Activated B cell treated with CpG ODN at 0.5 μM for 24 hours (primary cell): ENCODE results near the gene KLHL34. TPM values are rescaled to one million over a fixed set of nuclear protein-coding genes. Genes with fewer than 3 reads are reported as not detected.

Experiments used
- ATAC-seq: fragments of 200-7000 bp; cut with Tn5 transposase; one replicate; pipeline ENCODE4 v1.10.0; 2021; ENCODE audit warnings: low read depth, mild to moderate bottlenecking, moderate library complexity
- CTCF ChIA-PET: fragments of 350-600 bp; sonication (Branson Sonifier 250); formaldehyde crosslinking; loops from one replicate; lab custom pipeline; 2021; ENCODE audit warnings: antibody characterized with exemption; lab: Charles Lee
- POLR2A ChIA-PET: fragments of 350-600 bp; sonication (Branson Sonifier 250); formaldehyde crosslinking; loops from one replicate; lab custom pipeline; 2021; ENCODE audit warnings: antibody characterized with exemption; lab: Charles Lee
- DNase-seq: peaks from one replicate; pipeline ENCODE4 v3.0.0; 2022
- H3K27ac Mint-ChIP-seq: one replicate; pipeline ENCODE4 v1.8.0; 2020; ENCODE audit warnings: mixed read lengths
- H3K27me3 Mint-ChIP-seq: one replicate; pipeline ENCODE4 v1.8.0; 2021; ENCODE audit warnings: mixed read lengths
- H3K36me3 Mint-ChIP-seq: one replicate; pipeline ENCODE4 v1.8.0; 2021; ENCODE audit warnings: low read depth, mixed read lengths
- H3K4me1 Mint-ChIP-seq: one replicate; pipeline ENCODE4 v1.8.0; 2021; ENCODE audit warnings: mixed read lengths
- H3K4me3 Mint-ChIP-seq: one replicate; pipeline ENCODE4 v1.8.0; 2020; ENCODE audit warnings: mild to moderate bottlenecking, mixed read lengths
- H3K9me3 Mint-ChIP-seq: one replicate; pipeline ENCODE4 v1.8.0; 2020; ENCODE audit warnings: mixed read lengths
- intact Hi-C: fragments of 100-400 bp; cut with micrococcal nuclease; formaldehyde crosslinking; loops from one replicate; pipeline ENCODE4 v1.15.1; 2024
- total RNA-seq: library from RNA; stranded (reverse); gene quantifications from 2 replicates; pipeline ENCODE4 v1.2.3, GENCODE V29; 2022
- TF ChIP-seq, protein P1 (sequence below): fragments of 200-600 bp; IDR thresholded peaks from one replicate; pipeline ENCODE4 v1.8.0; 2022; ENCODE audit warnings: antibody characterized with exemption, mild to moderate bottlenecking

Gene KLHL34
- total RNA-seq, 1 donor from 2014 or later, result 0.58 TPM

DNA sequence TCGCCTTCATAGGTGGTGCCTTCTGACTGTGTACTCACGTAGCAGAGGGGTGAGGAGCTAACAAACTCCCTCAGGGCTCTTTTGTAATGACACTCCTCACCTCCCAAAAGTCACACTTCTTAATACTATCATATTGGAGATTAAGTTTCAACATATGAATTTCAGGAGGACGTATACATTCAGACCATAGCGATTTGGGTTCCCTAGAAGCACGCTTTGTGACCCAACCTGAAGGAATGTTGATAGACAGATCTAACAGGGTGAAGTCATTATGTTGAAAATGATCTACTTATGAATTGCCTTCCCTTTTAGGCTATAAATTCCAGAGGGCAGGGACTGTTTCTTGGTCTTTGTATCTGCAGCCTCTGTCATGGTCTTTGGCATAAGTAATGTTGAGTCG is 3.2 kb upstream of the KLHL34 start:
- Mint-ChIP-seq H3K4me3 (no peak overlapping the region), H3K27me3 (peaks cover 12% of the 10 kb centered on the region), H3K36me3 (no peaks in the 10 kb centered on the region), H3K27ac (no peak overlapping the region), H3K4me1 (peaks cover 5% of the 10 kb centered on the region), H3K9me3 (no peaks in the 10 kb centered on the region)
- intact Hi-C loops, result no loop called here
- ChIA-PET CTCF (no interaction called here), POLR2A (no interaction called here)
- no peak for DNase-seq
- ATAC-seq, result no peak
- TF ChIP-seq, protein P1, sequence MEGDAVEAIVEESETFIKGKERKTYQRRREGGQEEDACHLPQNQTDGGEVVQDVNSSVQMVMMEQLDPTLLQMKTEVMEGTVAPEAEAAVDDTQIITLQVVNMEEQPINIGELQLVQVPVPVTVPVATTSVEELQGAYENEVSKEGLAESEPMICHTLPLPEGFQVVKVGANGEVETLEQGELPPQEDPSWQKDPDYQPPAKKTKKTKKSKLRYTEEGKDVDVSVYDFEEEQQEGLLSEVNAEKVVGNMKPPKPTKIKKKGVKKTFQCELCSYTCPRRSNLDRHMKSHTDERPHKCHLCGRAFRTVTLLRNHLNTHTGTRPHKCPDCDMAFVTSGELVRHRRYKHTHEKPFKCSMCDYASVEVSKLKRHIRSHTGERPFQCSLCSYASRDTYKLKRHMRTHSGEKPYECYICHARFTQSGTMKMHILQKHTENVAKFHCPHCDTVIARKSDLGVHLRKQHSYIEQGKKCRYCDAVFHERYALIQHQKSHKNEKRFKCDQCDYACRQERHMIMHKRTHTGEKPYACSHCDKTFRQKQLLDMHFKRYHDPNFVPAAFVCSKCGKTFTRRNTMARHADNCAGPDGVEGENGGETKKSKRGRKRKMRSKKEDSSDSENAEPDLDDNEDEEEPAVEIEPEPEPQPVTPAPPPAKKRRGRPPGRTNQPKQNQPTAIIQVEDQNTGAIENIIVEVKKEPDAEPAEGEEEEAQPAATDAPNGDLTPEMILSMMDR, result no peak

DNA sequence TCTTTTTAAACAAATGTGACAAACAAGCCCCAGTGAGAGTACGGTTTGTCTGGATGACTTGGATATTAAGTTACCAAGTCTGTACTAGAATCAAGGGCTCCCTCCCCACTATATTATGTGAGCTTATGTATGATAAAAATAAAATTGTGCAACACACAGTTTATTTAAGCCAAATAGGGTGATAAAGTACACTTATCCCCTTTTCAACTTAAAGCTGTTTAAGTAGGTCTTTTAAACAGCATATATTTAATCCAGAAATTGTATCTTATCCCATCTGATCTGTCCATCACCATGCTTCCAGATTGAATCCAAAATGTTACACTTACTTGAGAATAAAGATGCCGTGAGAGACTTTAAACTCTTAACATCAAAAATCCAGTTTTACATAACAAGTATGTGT is 2.0 kb upstream of the KLHL34 start:
- no peaks in the 10 kb centered on the region for H3K9me3 Mint-ChIP-seq
- DNase-seq (no peak), ATAC-seq (no peak)
- no peak overlapping the region for H3K27ac Mint-ChIP-seq
- TF ChIP-seq, protein P1, result no peak
- ChIA-PET CTCF (no interaction called here), POLR2A (no interaction called here)
- H3K4me3 Mint-ChIP-seq, result no peak overlapping the region
- peaks cover 10% of the 10 kb centered on the region for H3K27me3 Mint-ChIP-seq
- intact Hi-C loops, result no loop called here
- H3K36me3 Mint-ChIP-seq, result no peaks in the 10 kb centered on the region
- H3K4me1 Mint-ChIP-seq, result peaks cover 10% of the 10 kb centered on the region

DNA sequence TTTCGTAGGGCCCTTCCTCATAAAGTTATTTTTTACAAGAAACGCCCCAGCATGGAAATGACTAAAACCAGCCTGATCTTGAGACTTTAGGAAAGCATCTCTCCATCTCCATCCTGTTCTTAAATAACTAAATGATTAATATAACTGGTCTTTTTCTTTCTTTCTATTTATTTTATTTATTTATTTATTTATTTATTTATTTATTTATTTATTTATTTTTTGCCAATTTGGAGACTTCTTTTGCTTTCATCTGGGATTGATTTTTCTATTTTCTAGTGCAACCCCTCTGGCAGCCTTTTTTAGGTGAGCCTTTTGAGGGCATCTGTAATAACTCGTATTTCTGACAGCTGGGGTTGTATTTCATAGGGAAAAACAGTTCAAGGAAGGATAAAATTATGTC is 1.2 kb upstream of the KLHL34 start:
- no peak overlapping the region for H3K27ac Mint-ChIP-seq

DNA sequence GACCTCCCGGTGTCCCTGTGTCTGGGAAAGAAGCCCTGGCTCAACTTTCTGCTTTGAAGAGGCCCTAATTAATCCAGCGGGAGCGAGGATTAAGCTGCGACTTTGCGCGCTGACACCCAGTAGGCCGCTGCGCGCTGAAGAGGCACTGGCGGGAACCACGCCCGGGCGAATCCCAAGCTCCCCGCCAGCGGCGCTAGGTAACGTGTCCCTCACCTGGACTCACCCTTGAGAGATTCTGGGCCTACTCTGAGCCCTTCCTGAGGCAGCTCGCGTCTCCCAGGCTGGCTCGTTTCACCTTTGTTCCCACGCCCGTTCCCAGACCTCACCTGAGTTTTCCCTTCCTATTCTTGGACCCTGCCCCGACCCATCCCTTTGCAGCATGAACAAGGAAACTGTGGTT is 616 bp upstream of the KLHL34 start:
- H3K9me3 Mint-ChIP-seq, result no peaks in the 10 kb centered on the region
- DNase-seq (no peak), ATAC-seq (no peak)
- no peak overlapping the region for H3K27ac Mint-ChIP-seq
- intact Hi-C loops, result no loop called here
- H3K4me3 Mint-ChIP-seq, result peak overlapping the region; percentile 46
- H3K4me1 Mint-ChIP-seq, result peaks cover 10% of the 10 kb centered on the region
- TF ChIP-seq, protein P1, result no peak
- peaks cover 10% of the 10 kb centered on the region for H3K27me3 Mint-ChIP-seq
- POLR2A ChIA-PET, result no interaction called here
- no peaks in the 10 kb centered on the region for H3K36me3 Mint-ChIP-seq
- CTCF ChIA-PET, result no interaction called here

More for the DNA sequence above, 1.2 kb upstream of the KLHL34 start:
- CTCF ChIA-PET, result no interaction called here
- no peak for DNase-seq
- POLR2A ChIA-PET, result no interaction called here
- intact Hi-C loops, result no loop called here
- Mint-ChIP-seq H3K36me3 (no peaks in the 10 kb centered on the region), H3K4me3 (peak overlapping the region; percentile 44), H3K9me3 (no peaks in the 10 kb centered on the region), H3K4me1 (peaks cover 10% of the 10 kb centered on the region), H3K27me3 (peaks cover 10% of the 10 kb centered on the region)
- TF ChIP-seq, protein P1, result no peak
- no peak for ATAC-seq

DNA sequence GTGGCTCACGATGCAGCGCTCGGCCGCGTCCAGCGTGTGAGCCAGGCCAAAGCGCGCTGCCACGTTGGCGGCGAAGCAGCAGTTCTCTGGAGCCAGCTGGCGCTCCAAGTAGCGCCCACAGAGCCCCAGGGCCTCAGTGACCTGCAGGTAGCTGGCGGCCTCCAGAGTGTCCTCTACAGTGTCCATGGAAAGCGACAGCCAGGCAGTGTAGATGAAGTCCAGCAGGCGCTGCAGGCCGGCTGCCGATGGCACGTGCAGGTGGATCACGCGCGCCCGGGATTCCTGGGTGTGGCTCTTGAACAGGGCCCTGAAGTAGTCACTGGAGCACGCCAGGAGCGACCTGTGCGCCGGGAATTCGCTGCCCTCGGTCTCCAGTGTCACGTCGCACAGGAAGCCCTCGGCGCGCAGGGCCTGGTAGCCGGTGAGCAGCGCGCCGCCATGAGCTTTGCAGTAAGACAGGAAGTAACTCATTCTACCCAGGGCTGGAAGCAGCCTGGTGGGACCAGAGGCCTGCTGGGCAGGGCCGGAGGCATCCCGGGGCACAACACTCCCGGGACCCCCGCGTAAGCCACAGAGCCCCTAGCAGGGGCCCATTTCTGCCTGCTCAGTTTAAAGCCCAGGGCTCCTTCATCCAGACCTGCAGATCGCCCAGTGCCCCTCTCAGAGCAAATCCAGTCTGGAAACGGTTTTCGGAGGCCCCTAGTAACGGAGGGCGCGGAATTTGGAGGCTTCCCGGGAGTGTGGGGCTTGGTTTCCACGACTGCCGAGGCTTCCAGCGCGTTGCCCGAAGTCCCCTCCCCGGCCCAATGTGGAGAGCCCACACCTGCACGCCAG is 595 bp downstream of the KLHL34 start:
- Mint-ChIP-seq H3K36me3 (no peaks in the 10 kb centered on the region), H3K9me3 (no peaks in the 10 kb centered on the region), H3K27me3 (peaks cover 10% of the 10 kb centered on the region), H3K4me1 (peaks cover 10% of the 10 kb centered on the region), H3K4me3 (peak overlapping the region; percentile 70), H3K27ac (no peak overlapping the region)
- TF ChIP-seq, protein P1, result no peak
- no peak for DNase-seq
- intact Hi-C loops, result no loop called here
- ATAC-seq, result no peak
- ChIA-PET POLR2A (no interaction called here), CTCF (no interaction called here)
